ENCODE measurements around the gene THSD7B.
"Not testable (repeated sequence)": the region's sequence is repeated elsewhere in the genome, so short reads cannot be mapped to it uniquely, and the experiment has no call there.

Gene THSD7B

GRCh38 chr2:136962105-136962725 is 196.9 kb downstream of the THSD7B start:
- no peak for DNase-seq

GRCh38 chr2:136966485-136966884 is 201.1 kb downstream of the THSD7B start:
- no peak for DNase-seq

- no peak for DNase-seq
These were observed 215.0 kb downstream of the THSD7B start for GRCh38 chr2:136980303-136980702.

- DNase-seq: not testable (repeated sequence)
These were observed 216.3 kb downstream of the THSD7B start for GRCh38 chr2:136981689-136982088.

GRCh38 chr2:136985044-136985443 is 219.7 kb downstream of the THSD7B start:
- no peak for DNase-seq

- no peak for DNase-seq
These were observed 221.4 kb downstream of the THSD7B start for GRCh38 chr2:136986605-136987221.

GRCh38 chr2:136990316-136990715 is 225.0 kb downstream of the THSD7B start:
- no peak for DNase-seq

- DNase-seq: no peak
These were observed 229.4 kb downstream of the THSD7B start for GRCh38 chr2:136994793-136995192.

- DNase-seq: no peak
These were observed 232.2 kb downstream of the THSD7B start for GRCh38 chr2:136997557-136997956.

- DNase-seq: no peak
These were observed 235.5 kb downstream of the THSD7B start for GRCh38 chr2:137000811-137001210.

GRCh38 chr2:137002896-137003295 is 237.6 kb downstream of the THSD7B start:
- DNase-seq: no peak

GRCh38 chr2:137005210-137005609 is 239.9 kb downstream of the THSD7B start:
- DNase-seq: no peak

GRCh38 chr2:137007938-137008337 is 242.6 kb downstream of the THSD7B start:
- no peak for DNase-seq

- no peak for DNase-seq
These were observed 244.6 kb downstream of the THSD7B start for GRCh38 chr2:137009953-137010352.

GRCh38 chr2:137020452-137021196 is 255.3 kb downstream of the THSD7B start:
- no peak for DNase-seq

- no peak for DNase-seq
These were observed 256.4 kb downstream of the THSD7B start for GRCh38 chr2:137021763-137022162.

GRCh38 chr2:137023205-137023604 is 257.9 kb downstream of the THSD7B start:
- DNase-seq: no peak

- DNase-seq: no peak
These were observed 266.4 kb downstream of the THSD7B start for GRCh38 chr2:137031731-137032130.

GRCh38 chr2:137036619-137037018 is 271.3 kb downstream of the THSD7B start:
- DNase-seq: no peak

GRCh38 chr2:137039482-137040152 is 274.3 kb downstream of the THSD7B start:
- no peak for DNase-seq

- DNase-seq: no peak
These were observed 282.0 kb downstream of the THSD7B start for GRCh38 chr2:137047369-137047768.

GRCh38 chr2:137048455-137048854 is 283.1 kb downstream of the THSD7B start:
- no peak for DNase-seq

- DNase-seq: no peak
These were observed 284.2 kb downstream of the THSD7B start for GRCh38 chr2:137049518-137049917.

- no peak for DNase-seq
These were observed 285.6 kb downstream of the THSD7B start for GRCh38 chr2:137050949-137051348.
